ENCODE results near the gene PYDC2.

GRCh38 chr3:191441687-191442086 lies 19.3 kb upstream of the PYDC2 start:
- no peak for TF ChIP-seq GATA3 (IDR thresholded peaks at IDR 0.05; ENCODE audit: low read depth, low read length)
- no peak for TF ChIP-seq GATA2 (IDR thresholded peaks at IDR 0.05; ENCODE audit: low read depth, low read length)
